GM19240 (cell line): Measurements from ENCODE around the gene USP54.
A peak's percentile ranks its signal among the peaks of the same experiment; 100 is the strongest.

Experiments
- DNase-seq: peaks from one replicate; pipeline ENCODE4 v3.0.0; 2011; ENCODE audit warnings: low spot score; ENCODE audit not compliant: insufficient read length

Gene USP54

DNA sequence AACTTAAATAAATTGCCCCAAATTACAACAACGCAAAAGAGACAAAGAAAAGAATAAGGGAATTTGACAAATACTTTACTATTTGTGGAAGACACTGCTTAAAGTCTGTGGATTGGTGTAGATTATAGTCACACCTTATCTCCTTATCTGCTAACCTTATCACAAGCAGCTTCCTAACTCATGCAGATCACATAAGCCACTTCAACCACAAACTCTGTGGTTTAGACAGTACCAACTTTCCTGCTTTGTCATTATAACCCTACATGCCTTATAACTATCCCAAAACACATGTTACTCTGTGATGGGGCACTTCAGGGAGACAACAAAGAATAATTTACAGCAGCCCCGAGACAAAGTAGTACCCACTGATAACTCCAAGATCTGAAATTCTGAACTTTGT, 53.9 kb downstream of the USP54 start:
- DNase-seq: no peak

- DNase-seq: no peak
Measured at GRCh38 chr10:73534857-73535256, 56.3 kb downstream of the USP54 start.

- peak; percentile 55 for DNase-seq
Measured at GRCh38 chr10:73529089-73529832, 61.9 kb downstream of the USP54 start.

GRCh38 chr10:73522263-73522662, 68.9 kb downstream of the USP54 start:
- no peak for DNase-seq

DNA sequence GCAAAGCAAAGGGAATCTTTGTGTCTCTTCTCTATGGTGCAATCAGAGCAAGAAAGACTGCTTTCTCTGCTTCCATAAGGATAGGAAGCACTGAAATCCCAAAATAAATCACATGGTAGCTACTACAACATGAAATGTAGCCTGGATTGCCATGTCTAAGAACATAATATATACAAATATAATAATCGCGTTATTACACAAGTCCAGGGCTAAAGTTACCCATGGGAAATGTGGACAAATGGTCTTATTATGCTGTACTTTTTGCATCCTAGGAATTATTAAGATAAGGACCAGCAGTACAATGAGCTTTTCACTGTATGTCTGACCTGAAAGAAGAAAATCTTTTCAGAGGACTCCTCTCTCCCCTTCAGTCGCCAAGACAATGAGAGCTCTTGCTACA, 71.8 kb downstream of the USP54 start:
- DNase-seq: no peak

DNA sequence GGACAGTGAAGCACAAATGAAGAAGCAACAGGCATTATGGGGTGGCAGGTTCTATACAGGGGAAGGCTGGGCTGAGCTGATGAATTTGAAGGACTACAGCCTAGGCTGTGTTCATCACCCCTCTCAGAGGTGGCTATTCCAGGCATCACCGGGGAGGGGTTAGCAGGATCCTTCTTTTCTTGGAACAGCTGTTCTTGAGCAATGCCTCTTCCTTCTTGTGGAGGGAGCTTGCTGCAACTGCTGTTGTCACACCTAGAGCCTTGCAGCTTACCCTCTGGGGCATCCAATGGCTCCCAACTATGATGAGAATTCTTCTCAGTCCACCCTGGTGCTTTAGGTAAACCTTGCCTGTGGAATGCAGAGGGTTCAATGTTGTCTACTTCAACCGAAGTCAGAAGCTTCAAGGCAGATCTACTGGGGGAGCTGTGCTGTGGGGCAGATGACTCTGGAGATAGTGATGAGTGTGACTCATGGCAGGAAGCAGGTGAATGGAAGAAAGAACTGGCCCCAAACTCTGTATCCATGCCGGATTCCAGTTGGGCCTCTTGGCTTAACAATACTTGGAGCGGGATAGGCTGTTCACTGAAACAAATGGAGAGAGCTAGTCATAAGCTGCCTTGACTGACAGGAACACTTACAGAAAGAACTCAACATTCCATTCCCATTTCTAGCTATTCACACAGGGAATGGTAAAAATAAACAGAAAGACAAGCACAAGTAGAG, 73.8 kb downstream of the USP54 start:
- no peak for DNase-seq

- DNase-seq: no peak
Measured at GRCh38 chr10:73512207-73512743, 78.9 kb downstream of the USP54 start.

- no peak for DNase-seq
Measured at GRCh38 chr10:73509695-73510094, 81.4 kb downstream of the USP54 start.

GRCh38 chr10:73506491-73506890, 84.7 kb downstream of the USP54 start:
- no peak for DNase-seq

- DNase-seq: no peak
Measured at GRCh38 chr10:73506074-73506473, 85.1 kb downstream of the USP54 start.

- no peak for DNase-seq
Measured at GRCh38 chr10:73503037-73503436, 88.1 kb downstream of the USP54 start.

GRCh38 chr10:73501651-73502050, 89.5 kb downstream of the USP54 start:
- DNase-seq: no peak

DNA sequence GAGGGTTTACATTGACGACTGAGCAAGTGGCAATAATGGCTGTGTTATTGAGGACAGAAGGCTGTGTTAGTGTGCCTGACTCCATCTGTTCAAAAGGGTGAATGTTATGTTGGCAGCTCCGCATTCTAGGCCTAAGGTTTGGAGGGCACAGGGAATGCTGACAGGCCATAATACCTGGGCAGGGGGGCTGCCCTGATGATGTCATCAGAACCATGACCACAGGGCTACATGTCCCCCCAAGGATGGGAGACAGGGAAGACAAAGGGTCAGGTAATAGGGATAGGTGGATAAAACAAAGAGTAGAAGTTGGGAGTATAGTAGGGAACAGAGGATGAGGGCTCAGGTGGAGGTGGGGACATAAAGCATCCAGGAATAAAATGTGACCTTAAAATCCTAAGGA, 93.5 kb downstream of the USP54 start:
- no peak for DNase-seq

GRCh38 chr10:73495884-73496674, 95.1 kb downstream of the USP54 start, which contains the start of gene PPP3CB:
PPP3CB (minus strand) TSS chr10:73496024; CDS start chr10:73495889, 135 bp downstream.
- peak; percentile 67 for DNase-seq

DNA sequence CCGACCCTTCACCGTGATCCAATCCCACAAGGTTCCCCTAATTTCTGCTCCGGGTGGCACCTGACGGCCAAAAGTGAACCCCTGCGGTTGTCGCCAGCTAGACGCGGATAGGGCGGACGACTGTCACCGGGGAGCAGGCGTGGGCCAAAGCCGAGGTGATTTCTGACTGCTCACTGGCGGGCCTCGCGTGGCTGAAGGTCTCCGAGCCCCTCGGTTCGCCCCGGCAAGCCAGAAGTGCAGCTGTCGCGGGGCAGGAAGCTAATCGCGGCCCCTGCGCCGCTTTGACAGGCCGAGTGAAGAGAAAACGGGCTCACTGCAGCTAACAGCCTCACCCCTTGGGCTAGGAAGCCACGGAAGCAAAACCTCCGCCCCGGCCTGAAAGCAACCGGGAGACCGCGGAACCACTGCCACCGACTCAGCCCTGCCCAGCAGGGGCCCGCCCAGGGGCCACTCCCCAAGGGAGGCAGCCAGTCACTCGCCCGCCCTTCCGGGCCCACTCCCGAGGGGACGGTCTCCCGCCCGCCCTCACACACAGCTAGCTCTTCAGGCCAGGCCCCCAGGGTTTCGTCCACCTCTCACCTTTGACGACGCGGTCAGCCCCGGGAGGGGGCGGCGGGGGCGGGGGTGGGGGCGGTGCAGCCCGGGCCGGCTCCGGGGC, 95.8 kb downstream of the USP54 start:
- peak; percentile 75 for DNase-seq

DNA sequence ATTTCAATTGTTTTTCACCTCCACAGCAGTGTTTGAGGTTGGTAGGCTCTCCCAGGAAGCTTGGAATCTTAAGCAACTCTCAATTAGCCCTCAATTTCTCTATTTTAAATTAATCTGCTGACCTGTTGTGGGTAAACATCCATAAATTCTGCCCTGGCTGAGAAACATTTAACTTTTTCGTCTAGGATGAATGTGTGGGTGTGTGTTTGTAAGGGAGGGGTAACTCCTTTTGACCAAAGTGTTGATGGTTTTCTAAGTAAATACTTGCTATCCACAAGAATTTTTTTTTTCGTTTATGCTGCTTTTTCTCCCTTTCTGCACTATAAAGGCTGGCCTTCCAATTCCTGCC, 96.3 kb downstream of the USP54 start:
- no peak for DNase-seq

DNA sequence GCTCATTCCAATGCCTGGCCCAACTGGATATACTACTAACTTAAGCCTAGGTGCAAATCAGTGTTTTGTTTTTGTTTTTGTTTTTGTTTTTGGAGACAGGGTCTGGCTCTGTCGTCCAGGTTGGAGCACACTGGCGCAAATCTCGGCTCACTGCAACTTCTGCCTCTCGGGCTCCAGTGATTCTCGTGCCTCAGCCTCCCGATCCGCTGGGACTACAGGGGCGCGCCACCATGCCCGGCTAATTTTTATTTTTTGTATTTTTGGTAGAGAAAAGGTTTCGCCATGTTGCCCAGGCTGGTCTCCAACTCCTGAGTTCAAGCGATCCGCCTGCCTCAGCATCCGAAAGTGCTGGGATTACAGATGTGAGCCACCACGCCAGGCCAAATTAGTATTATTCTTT, 96.9 kb downstream of the USP54 start:
- no peak for DNase-seq

GRCh38 chr10:73493781-73494180, 97.4 kb downstream of the USP54 start:
- DNase-seq: no peak

DNA sequence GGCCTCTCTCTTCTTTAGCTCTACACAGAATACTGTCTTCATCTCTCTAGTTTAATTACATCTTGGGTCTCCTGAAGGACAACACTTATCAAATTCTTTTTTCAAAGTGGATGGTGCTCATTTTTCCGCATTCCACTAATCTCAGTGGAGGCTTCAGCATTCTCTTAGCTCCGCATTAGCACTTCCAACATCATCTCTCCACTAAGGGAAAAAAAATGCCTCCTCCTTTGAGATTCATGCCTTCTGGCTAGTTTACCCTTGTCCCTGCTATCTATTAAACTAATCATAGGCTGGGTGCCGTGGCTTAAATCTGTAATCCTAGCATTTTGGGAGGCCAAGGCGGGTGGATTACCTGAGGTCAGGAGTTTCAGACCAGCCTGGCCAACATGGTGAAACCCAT, 104.5 kb downstream of the USP54 start:
- DNase-seq: no peak

DNA sequence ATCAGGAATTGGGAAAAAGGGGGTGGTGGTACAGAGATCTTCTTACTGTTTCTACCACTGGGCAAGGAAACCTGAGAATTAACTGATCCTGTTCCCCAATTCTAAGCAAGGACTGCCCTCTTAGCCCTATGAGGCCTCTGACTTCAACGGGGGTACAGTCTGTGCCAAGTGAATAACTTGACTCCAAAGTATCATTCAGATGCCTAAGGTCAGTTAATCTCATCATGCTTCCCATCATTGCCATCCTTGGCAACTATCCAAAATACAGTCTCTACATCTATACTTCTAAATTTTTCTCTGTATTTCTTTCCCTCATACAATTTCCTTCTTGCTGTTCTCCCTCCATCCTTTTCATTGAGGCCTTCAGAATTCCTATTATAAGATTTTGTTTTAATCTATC, 105.8 kb downstream of the USP54 start:
- DNase-seq: no peak

DNA sequence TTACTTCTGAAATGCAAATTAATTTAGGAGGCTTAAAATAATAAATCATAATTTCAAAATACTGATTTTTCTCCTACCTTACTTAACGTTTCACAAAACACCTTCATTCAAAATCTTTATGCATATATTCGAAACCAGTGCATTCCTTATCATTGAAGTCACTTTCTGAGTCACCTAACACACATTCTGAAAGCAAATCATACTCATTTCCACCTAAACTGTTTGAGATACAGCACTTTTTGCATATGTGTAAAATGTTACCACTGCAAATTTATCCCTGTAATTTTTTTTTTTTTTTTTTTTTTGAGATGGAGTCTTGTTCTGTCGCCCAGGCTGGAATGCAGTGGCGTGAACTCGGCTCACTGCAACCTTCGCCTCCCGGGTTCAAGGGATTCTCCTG, 111.0 kb downstream of the USP54 start:
- DNase-seq: no peak
